Fibroblast of mammary gland (primary cell): ENCODE measurements around the gene TM9SF3.
"Not testable (repeated sequence)": the region's sequence is repeated elsewhere in the genome, so short reads cannot be mapped to it uniquely, and the experiment has no call there.

ENCODE experiments used
- DNase-seq: peaks from one replicate; pipeline ENCODE4 v3.0.0-alpha.2; 2010; ENCODE audit warnings: low read depth
- H3K4me3 ChIP-seq: 2 replicates; pipeline ENCODE4 v1.5.1; 2011; ENCODE audit warnings: low read depth, mild to moderate bottlenecking, low read length, moderate library complexity; ENCODE audit not compliant: control insufficient read depth
- CTCF ChIP-seq: conservative IDR thresholded peaks from 2 replicates; pipeline ENCODE4 v1.5.1; 2011; ENCODE audit warnings: low read depth, low read length, inconsistent platforms; ENCODE audit not compliant: control insufficient read depth, insufficient read depth

TM9SF3 gene

GRCh38 chr10:96579133-96579532 is 7.7 kb downstream of the TM9SF3 start:
- no peak for DNase-seq
- no peak overlapping the region for H3K4me3 ChIP-seq
- TF ChIP-seq CTCF = no peak

- H3K4me3 ChIP-seq = no peak overlapping the region
- TF ChIP-seq CTCF = no peak
- DNase-seq = no peak
These were observed 8.2 kb downstream of the TM9SF3 start for GRCh38 chr10:96578633-96579032.

GRCh38 chr10:96578022-96578421 is 8.8 kb downstream of the TM9SF3 start:
- TF ChIP-seq CTCF = no peak
- no peak for DNase-seq

GRCh38 chr10:96577069-96577468 is 9.7 kb downstream of the TM9SF3 start:
- no peak for TF ChIP-seq CTCF
- H3K4me3 ChIP-seq = no peak overlapping the region
- DNase-seq = no peak

More at GRCh38 chr10:96578022-96578421, 8.8 kb downstream of the TM9SF3 start:
- no peak overlapping the region for H3K4me3 ChIP-seq

- DNase-seq = no peak
- H3K4me3 ChIP-seq = no peak overlapping the region
- TF ChIP-seq CTCF = no peak
These were observed 10.4 kb downstream of the TM9SF3 start for GRCh38 chr10:96576277-96576980.

GRCh38 chr10:96574564-96574963 is 12.2 kb downstream of the TM9SF3 start:
- DNase-seq, H3K4me3 ChIP-seq: not testable (repeated sequence)

- no peak for TF ChIP-seq CTCF
- H3K4me3 ChIP-seq = no peak overlapping the region
- DNase-seq = no peak
These were observed 13.8 kb downstream of the TM9SF3 start for GRCh38 chr10:96573036-96573435.
